SK-N-SH (cell line): ENCODE measurements around the gene KRTAP12-4. TPM values are rescaled to one million over a fixed set of nuclear protein-coding genes. Genes with fewer than 3 reads are reported as not detected.

Experiments
- CTCF ChIA-PET: fragments of 300-600, 350-600 bp; formaldehyde crosslinking; extraction: SDS; loops from one replicate; lab custom pipeline; 2021; lab: Yijun Ruan, JAX
- POLR2A ChIA-PET: fragments of 350-600 bp; sonication (Branson Sonifier 250); formaldehyde crosslinking; extraction: SDS; loops from one replicate; lab custom pipeline; 2020; ENCODE audit warnings: antibody characterized with exemption, inconsistent platforms; lab: Yijun Ruan, JAX
- DNase-seq: peaks from one replicate; pipeline ENCODE4 v3.0.0; 2012
- H2AFZ ChIP-seq: fragments of 200-600 bp; sonication (generic); 2 replicates; pipeline ENCODE4 v1.8.1; 2016; ENCODE audit warnings: antibody characterized with exemption, mild to moderate bottlenecking, low read depth
- H3F3A ChIP-seq: fragments of 200-600 bp; sonication (generic); replicated peaks from 2 replicates; pipeline ENCODE3; 2016; ENCODE audit warnings: antibody characterized with exemption, mild to moderate bottlenecking; ENCODE audit not compliant: insufficient read depth
- H3K27ac ChIP-seq, 2 experiments: fragments of 200-500 bp in 1 of 2; fragments of 200-600 bp in 1 of 2; sonication (Bioruptor generic) in 1 of 2; sonication (generic), shearing (Covaris generic) in 1 of 2; 2 replicates each; pipeline versions ENCODE4 v1.5.1 to v1.6.1; 2014 to 2016; ENCODE audit warnings: low read depth in 2 of 2, inconsistent platforms in 1 of 2, low read length in 1 of 2, mild to moderate bottlenecking in 1 of 2, mixed read lengths in 1 of 2
- H3K27me3 ChIP-seq: fragments of 200-600 bp; sonication (generic), shearing (Covaris generic); 2 replicates; pipeline ENCODE4 v1.6.1; 2016; ENCODE audit warnings: mixed run types; ENCODE audit not compliant: insufficient read depth
- H3K36me3 ChIP-seq, 2 experiments: fragments of 200-500 bp in 1 of 2; fragments of 200-600 bp in 1 of 2; sonication (Bioruptor generic) in 1 of 2; sonication (generic) in 1 of 2; replicated peaks in 1 of 2; 2 replicates each; pipeline versions ENCODE3 to v1.5.1; 2014 to 2016; ENCODE audit warnings: low read length in 1 of 2, mild to moderate bottlenecking in 1 of 2; ENCODE audit not compliant: insufficient read depth in 2 of 2, control insufficient read depth in 1 of 2
- H3K4me1 ChIP-seq, 2 experiments: fragments of 200-500 bp in 1 of 2; fragments of 200-600 bp in 1 of 2; sonication (Bioruptor generic) in 1 of 2; sonication (generic), shearing (Covaris generic) in 1 of 2; 2 replicates each; pipeline versions ENCODE4 v1.5.1 to v1.6.1; 2014 to 2016; ENCODE audit warnings: low read depth in 1 of 2, low read length in 1 of 2, mixed run types in 1 of 2; ENCODE audit not compliant: insufficient read depth in 2 of 2, control insufficient read depth in 1 of 2
- H3K4me2 ChIP-seq: fragments of 200-600 bp; sonication (generic), shearing (Covaris generic); 2 replicates; pipeline ENCODE4 v1.6.1; 2017; ENCODE audit warnings: mixed run types
- H3K4me3 ChIP-seq, 2 experiments: fragments of 200-500 bp in 1 of 2; fragments of 200-600 bp in 1 of 2; sonication (Bioruptor generic) in 1 of 2; sonication (generic), shearing (Covaris generic) in 1 of 2; 2 replicates each; pipeline versions ENCODE4 v1.5.1 to v1.8.1; 2014 to 2016; ENCODE audit warnings: low read depth in 2 of 2, inconsistent platforms in 1 of 2, low read length in 1 of 2, mild to moderate bottlenecking in 1 of 2, mixed read lengths in 1 of 2, moderate library complexity in 1 of 2
- H3K79me2 ChIP-seq: fragments of 200-600 bp; sonication (generic); 2 replicates; pipeline ENCODE4 v1.8.1; 2017; ENCODE audit warnings: mild to moderate bottlenecking; ENCODE audit not compliant: insufficient read depth
- H3K9ac ChIP-seq: fragments of 200-600 bp; sonication (generic); 2 replicates; pipeline ENCODE4 v1.6.1; 2017; ENCODE audit warnings: mixed run types
- H3K9me2 ChIP-seq: fragments of 200-600 bp; sonication (generic); 2 replicates; pipeline ENCODE4 v1.6.1; 2017; ENCODE audit warnings: mixed run types
- H3K9me3 ChIP-seq: fragments of 200-600 bp; sonication (generic); 2 replicates; pipeline ENCODE4 v1.6.1; 2017; ENCODE audit warnings: mixed run types, mild to moderate bottlenecking, moderate library complexity
- H4K20me1 ChIP-seq: fragments of 200-600 bp; sonication (generic); 2 replicates; pipeline ENCODE4 v1.6.1; 2017; ENCODE audit warnings: mild to moderate bottlenecking, mixed run types; ENCODE audit not compliant: insufficient read depth
- ELF1 ChIP-seq: IDR thresholded peaks from 2 replicates; pipeline ENCODE4 v1.4.0; 2012
- EP300 ChIP-seq, 2 experiments: IDR thresholded peaks; 2 replicates each; pipeline versions ENCODE4 v1.4.0 to v1.6.1; 2012; ENCODE audit warnings: borderline replicate concordance in 1 of 2, low read depth in 1 of 2, low read length in 1 of 2
- FOSL2 ChIP-seq: IDR thresholded peaks from 2 replicates; pipeline ENCODE4 v1.4.0; 2012; ENCODE audit warnings: low read depth, mild to moderate bottlenecking, moderate library complexity, borderline replicate concordance
- FOXM1 ChIP-seq: IDR thresholded peaks from 2 replicates; pipeline ENCODE4 v1.4.0; 2012; ENCODE audit warnings: low read depth, mild to moderate bottlenecking
- IRF3 ChIP-seq: fragments of 150-350 bp; IDR thresholded peaks from 2 replicates; pipeline ENCODE4 v1.6.1; 2016; ENCODE audit warnings: mild to moderate bottlenecking, low read depth, low read length
- MXI1 ChIP-seq: IDR thresholded peaks from 2 replicates; pipeline ENCODE4 v1.6.1; 2012; ENCODE audit warnings: mild to moderate bottlenecking, low read depth, low read length, improper control_type of control experiment
- NFIC ChIP-seq: IDR thresholded peaks from 2 replicates; pipeline ENCODE4 v1.4.0; 2012; ENCODE audit warnings: borderline replicate concordance
- RAD21 ChIP-seq: IDR thresholded peaks from 2 replicates; pipeline ENCODE4 v1.6.1; 2012; ENCODE audit warnings: mild to moderate bottlenecking, low read length
- RCOR1 ChIP-seq: fragments of 150-350 bp; IDR thresholded peaks from 2 replicates; pipeline ENCODE4 v1.6.1; 2017; ENCODE audit warnings: antibody characterized with exemption, low read length
- RFX5 ChIP-seq: IDR thresholded peaks from 2 replicates; pipeline ENCODE4 v1.6.1; 2012; ENCODE audit warnings: mild to moderate bottlenecking, improper control_type of control experiment, low read length
- RXRA ChIP-seq: IDR thresholded peaks from 2 replicates; pipeline ENCODE4 v1.4.0; 2012; ENCODE audit warnings: low read depth, mild to moderate bottlenecking, borderline replicate concordance
- TAF1 ChIP-seq: IDR thresholded peaks from 2 replicates; pipeline ENCODE4 v1.6.1; 2012; ENCODE audit warnings: low read depth, mild to moderate bottlenecking, low read length, moderate library complexity, borderline replicate concordance
- TEAD4 ChIP-seq: IDR thresholded peaks from 2 replicates; pipeline ENCODE4 v1.4.0; 2012; ENCODE audit warnings: mild to moderate bottlenecking, borderline replicate concordance; ENCODE audit not compliant: insufficient read depth
- WGBS: methylation state at CpG from one replicate; pipeline ENCODE4 v1.1.6; 2017; ENCODE audit warnings: low lambda C conversion rate; 5-methylcytosine and 5-hydroxymethylcytosine counted together
- polyA plus RNA-seq, 3 experiments: library from polyadenylated mRNA; depleted of rRNA; stranded (reverse); fragments of >200 nt; gene quantifications; 2 replicates each; pipeline ENCODE4 v1.2.3, GENCODE V29; 2012
- TF ChIP-seq, protein P1 (sequence below): fragments of 150-350 bp; IDR thresholded peaks from 2 replicates; pipeline ENCODE4 v1.6.1; 2017; ENCODE audit warnings: antibody characterized with exemption, low read length, low read depth, borderline replicate concordance

KRTAP12-4 gene
- polyA plus RNA-seq, 1 of the 3 experiments (the other 2 are of a cell fraction): not detected

DNA sequence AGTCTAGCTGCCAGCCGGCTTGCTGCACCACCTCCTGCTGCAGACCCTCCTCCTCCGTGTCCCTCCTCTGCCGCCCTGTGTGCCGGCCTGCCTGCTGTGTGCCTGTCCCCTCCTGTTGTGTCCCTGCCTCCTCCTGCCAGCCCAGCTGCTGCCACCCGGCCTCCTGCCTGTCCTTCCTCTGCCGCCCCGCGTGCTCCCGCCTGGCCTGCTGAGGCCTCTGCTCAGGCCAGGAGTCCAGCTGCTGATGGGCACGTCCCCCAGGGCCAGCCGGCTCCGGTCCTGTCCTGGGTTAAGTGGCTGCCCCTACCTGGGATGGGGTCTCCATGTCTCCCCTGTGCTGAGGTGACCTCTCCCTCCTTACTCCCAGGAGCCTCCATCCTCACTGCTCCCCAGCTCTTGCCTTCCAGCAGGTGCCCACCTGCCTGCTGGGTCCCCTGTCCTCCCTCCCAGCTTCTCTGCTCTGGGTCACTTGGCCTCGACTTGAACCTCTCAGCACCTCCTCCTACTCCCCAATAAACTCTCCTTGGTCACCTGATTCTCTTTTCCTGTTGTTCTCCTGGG lies 41.7 kb downstream of the KRTAP12-4 start (continued):
- TF ChIP-seq RFX5: no peak
- no peak for TF ChIP-seq TAF1
- TF ChIP-seq MXI1: no peak
- TF ChIP-seq, protein P1, sequence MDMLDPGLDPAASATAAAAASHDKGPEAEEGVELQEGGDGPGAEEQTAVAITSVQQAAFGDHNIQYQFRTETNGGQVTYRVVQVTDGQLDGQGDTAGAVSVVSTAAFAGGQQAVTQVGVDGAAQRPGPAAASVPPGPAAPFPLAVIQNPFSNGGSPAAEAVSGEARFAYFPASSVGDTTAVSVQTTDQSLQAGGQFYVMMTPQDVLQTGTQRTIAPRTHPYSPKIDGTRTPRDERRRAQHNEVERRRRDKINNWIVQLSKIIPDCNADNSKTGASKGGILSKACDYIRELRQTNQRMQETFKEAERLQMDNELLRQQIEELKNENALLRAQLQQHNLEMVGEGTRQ: no peak
- TF ChIP-seq RCOR1: no peak
- TF ChIP-seq IRF3: no peak
- TF ChIP-seq FOXM1: no peak

DNA sequence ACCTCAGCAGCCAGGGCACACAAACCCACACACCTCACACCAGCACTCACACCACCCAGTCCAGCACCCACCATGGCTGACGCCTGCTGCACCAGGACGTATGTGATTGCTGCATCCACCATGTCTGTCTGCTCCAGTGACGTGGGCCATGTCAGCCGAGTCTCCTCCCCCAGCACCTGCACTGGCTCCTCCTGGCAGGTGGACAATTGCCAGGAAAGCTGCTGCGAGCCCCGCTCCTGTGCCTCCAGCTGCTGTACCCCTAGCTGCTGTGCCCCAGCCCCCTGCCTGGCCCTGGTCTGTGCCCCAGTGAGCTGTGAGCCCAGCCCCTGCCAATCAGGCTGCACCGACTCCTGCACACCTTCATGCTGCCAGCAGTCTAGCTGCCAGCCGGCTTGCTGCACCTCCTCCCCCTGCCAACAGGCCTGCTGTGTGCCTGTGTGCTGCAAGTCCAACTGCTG lies 42.4 kb downstream of the KRTAP12-4 start, which contains the start of gene KRTAP10-8:
Gene KRTAP10-8 (plus strand): TSS at position 51 of the 458 bp plus-strand sequence. CDS start 22 bp downstream, at position 73.
- H4K20me1 ChIP-seq: no peaks in the 10 kb centered on the region
- no peaks in the 10 kb centered on the region for H3K79me2 ChIP-seq
- no peak within 1 kb of the TSS for H3K9ac ChIP-seq
- ChIA-PET POLR2A (no interaction called here), CTCF (interaction anchor here (1.0 kb wide), 1 partner anchor 8 kb away, joined by 3 read pairs; no protein-coding TSS in a partner anchor)
- DNase-seq: no peak
- H3K9me3 ChIP-seq: no peaks in the 10 kb centered on the region
- no peak within 1 kb of the TSS for H2AFZ ChIP-seq
- no peaks in the 10 kb centered on the region for H3K9me2 ChIP-seq
- H3K27ac ChIP-seq: no peak within 1 kb of the TSS
- no peaks in the 10 kb centered on the region for H3F3A ChIP-seq
- TF ChIP-seq NFIC (no peak), RFX5 (no peak), FOSL2 (no peak), RAD21 (no peak), EP300 (IDR thresholded peaks at IDR 0.05; ENCODE audit: borderline replicate concordance in 1 of 2, low read depth in 1 of 2, low read length in 1 of 2) (no peak), RXRA (no peak), IRF3 (no peak), TAF1 (no peak), TEAD4 (no peak), ELF1 (no peak)
- TF ChIP-seq, protein P1: no peak
- H3K4me1 ChIP-seq: no peaks in the 10 kb centered on the region
- peaks cover 47% of the 10 kb centered on the region for H3K27me3 ChIP-seq
- no peak within 1 kb of the TSS for H3K4me3 ChIP-seq
- no peak within 1 kb of the TSS for H3K4me2 ChIP-seq
- no peaks in the 10 kb centered on the region for H3K36me3 ChIP-seq
- WGBS: 17% methylated on average over 1 of the region's 8 CpGs
